ENCODE results near the gene LSM14A.
"Not testable (repeated sequence)": the region's sequence is repeated elsewhere in the genome, so short reads cannot be mapped to it uniquely, and the experiment has no call there.

The LSM14A gene

GRCh38 chr19:34171877-34172660 is at the start of gene LSM14A:
Gene LSM14A, plus strand, starts transcription at chr19:34172504. Its CDS starts 139 bp downstream, at chr19:34172643.
- DNase-seq (ENCODE audit: low read depth, low spot score): peak; percentile 46

DNA sequence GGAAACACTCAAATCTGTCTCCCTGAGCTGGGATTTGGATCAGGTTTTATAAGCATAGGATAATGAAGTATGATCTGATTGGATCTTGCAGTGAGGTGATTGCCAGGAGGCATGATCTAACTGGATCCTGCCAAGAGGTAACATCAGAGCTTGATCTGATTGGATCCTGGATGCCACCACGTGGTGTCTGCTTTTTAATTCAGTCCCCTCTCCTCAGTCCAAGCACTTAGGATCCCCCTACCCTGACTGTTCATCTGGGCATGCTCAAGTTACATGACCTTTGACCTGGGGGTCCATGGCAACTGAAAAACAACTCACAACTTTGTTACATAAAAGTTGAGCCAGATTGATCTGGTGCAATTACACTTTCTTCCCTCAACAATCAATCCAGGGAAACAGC is 47.5 kb upstream of the LSM14A start:
- no peak for DNase-seq (ENCODE audit: low read depth, low spot score)

GRCh38 chr19:34126966-34127365 is 45.3 kb upstream of the LSM14A start:
- DNase-seq (ENCODE audit: low read depth, low spot score): no peak

GRCh38 chr19:34127684-34128189 is 44.6 kb upstream of the LSM14A start:
- DNase-seq (ENCODE audit: low read depth, low spot score): no peak

DNA sequence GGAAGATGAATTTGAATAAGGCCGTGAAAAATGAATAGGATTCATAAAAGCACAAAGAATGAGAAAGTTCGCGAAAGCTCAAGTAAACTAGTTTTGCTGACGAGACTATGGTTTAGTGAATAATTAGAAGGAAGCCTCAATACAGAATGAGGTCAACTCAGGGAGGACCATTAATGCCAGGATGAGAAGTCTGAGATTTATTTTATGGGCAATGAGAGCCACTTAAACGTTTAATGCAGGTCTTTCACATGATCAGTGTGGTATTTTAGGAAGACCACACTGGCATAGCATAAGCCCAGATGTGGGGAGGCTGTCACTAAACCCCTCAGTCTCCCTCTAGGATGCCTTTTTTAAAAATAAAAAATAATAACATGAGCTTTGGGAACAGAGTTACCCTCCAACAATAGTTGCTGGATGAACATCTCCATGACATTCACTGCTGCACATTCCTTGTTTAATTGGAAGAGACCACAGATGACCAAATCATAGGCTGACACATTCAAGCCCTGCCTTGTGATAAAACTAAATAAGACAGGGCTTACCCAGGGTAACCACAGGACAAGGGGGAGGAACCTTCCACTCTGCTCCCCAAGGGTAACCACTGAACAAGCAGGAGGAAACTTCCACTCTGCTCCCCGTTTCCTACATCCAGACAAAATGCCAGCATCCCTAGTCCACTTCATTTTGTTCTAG is 43.6 kb upstream of the LSM14A start:
- no peak for DNase-seq (ENCODE audit: low read depth, low spot score)

- no peak for DNase-seq (ENCODE audit: low read depth, low spot score)
Measured at GRCh38 chr19:34131100-34131499, 41.2 kb upstream of the LSM14A start.

DNA sequence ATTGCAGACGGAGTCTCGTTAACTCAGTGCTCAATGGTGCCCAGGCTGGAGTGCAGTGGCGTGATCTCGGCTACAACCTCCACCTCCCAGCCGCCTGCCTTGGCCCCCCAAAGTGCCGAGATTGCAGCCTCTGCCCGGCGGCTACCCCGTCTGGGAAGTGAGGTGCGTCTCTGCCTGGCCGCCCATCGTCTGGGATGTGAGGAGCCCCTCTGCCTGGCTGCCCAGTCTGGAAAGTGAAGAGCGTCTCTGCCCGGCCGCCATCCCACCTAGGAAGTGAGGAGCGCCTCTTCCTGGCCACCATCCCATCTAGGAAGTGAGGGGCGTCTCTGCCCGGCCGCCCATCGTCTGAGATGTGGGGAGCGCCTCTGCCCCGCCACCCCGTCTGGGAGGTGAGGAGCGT is 40.2 kb upstream of the LSM14A start:
- not testable (repeated sequence) for DNase-seq (ENCODE audit: low read depth, low spot score)

DNA sequence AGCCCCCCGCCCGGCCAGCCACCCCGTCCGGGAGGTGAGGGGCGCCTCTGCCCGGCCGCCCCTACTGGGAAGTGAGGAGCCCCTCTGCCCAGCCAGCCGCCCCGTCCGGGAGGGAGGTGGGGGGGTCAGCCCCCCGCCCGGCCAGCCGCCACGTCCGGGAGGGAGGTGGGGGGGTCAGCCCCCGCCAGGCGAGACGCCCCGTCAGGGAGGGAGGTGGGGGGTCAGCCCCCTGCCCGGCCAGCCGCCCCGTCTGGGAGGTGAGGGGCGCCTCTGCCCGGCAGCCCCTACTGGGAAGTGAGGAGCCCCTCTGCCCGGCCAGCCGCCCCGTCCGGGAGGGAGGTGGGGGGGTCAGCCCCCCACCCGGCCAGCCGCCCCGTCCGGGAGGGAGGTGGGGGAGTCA is 39.6 kb upstream of the LSM14A start:
- not testable (repeated sequence) for DNase-seq (ENCODE audit: low read depth, low spot score)

DNA sequence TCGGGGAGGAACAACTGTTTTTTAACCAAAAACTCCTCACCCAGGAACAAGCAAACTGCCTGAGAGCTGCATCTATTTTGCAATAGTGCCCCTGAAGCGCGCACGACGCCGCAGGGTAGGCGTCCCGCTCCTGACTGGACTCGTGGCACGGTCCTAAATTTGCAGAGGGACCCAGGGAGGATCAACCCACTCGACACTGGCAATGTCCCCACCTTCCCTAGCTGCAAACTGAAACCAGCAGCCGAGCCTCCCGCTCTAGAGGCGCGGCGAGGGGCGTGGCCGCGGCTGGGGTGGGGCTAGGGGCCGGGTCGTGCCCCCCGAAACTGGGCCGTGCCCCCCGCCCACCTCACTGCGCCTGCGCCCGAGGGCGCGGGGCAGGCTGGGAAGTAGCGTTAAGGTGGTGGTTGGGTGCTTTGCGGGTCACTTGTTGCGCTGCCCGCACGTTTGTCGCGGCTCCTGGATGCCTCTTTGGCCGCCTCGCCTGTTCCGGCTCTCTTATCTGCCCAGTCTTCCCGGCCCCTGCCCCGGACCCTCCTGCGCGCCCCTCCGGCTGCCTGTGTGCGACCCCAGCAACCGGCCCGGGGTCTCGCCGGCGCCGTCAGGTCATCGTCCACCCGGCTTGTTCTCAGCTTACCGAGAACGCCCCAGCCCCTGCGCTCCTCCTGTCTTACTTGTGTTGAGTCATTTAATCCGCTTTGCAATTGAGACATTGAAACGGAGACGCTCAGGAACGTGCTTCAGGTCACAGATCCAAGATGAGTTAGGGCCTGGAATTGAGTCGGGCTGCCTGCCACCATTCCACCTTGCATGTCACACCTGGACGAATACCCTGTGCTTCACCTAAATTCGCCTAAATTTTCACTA is 37.9 kb upstream of the LSM14A start:
- DNase-seq (ENCODE audit: low read depth, low spot score): peak; percentile 8

- DNase-seq (ENCODE audit: low read depth, low spot score): no peak
Measured at GRCh38 chr19:34135054-34135800, 37.1 kb upstream of the LSM14A start.

DNA sequence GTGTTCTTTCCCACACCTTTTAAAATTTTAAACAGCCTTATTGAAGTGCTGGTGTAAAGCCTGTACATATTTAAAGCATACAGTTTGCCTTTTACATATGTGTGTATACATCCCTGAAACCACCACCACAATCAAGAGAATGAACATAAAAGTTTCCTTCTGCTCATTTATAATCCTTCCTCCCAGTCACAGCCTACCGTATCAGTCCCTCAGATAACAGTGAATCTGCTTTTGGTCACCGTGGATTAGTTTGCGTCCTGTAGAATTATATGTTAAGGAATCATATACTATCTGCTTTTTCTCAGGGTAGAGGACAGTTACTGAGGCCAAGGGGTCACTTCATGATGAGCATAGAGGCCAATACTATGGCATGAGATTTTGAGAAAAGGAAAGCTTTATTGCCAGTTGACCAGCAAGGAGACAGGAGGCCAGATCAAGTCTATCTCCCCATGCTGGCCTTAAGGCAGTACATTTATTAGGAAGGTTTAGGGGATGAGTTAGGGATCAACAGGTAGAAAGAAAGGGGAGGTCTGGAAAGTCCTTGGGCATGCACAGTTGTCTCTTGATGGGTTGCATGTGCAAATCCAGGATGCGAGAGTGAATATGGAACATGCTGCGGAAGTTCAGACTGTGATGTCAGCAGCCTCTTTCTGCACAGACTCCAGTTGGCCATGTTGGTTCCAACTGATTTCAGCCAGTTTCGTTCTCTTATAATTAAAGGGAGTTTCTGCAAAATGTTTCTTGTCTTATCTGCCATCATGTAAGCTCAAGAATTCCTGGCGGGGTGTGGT is 36.3 kb upstream of the LSM14A start:
- DNase-seq (ENCODE audit: low read depth, low spot score): no peak

GRCh38 chr19:34141025-34141424 is 31.3 kb upstream of the LSM14A start:
- DNase-seq (ENCODE audit: low read depth, low spot score): no peak

- no peak for DNase-seq (ENCODE audit: low read depth, low spot score)
Measured at GRCh38 chr19:34142440-34142839, 29.9 kb upstream of the LSM14A start.

GRCh38 chr19:34145741-34146202 is 26.5 kb upstream of the LSM14A start:
- DNase-seq (ENCODE audit: low read depth, low spot score): peak; percentile 12

DNA sequence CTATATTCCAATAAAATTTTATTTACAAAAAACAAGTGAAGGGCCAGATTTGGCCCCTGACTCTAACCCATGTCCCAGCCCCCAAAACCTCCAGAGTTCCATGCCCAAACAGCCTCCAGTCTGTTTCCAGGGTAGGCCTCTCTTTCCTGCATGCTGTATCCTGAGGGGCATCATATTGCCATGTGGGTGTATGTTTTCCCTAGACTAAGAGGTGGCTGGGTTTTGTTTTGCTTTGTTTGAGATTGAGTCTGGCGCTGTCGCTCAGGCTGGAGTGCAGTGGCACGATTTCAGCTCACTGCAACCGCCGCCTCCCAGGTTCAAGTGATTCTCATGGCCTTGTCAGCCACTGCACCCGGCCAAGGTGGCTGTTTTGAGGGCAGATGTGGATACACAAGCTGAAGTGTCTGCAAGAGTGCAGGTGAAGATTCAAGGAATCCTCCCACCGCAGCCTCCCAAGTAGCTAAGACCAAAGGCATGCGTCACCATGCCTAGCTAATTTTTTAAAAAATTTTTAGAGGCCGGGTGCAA is 23.6 kb upstream of the LSM14A start:
- DNase-seq (ENCODE audit: low read depth, low spot score): no peak

DNA sequence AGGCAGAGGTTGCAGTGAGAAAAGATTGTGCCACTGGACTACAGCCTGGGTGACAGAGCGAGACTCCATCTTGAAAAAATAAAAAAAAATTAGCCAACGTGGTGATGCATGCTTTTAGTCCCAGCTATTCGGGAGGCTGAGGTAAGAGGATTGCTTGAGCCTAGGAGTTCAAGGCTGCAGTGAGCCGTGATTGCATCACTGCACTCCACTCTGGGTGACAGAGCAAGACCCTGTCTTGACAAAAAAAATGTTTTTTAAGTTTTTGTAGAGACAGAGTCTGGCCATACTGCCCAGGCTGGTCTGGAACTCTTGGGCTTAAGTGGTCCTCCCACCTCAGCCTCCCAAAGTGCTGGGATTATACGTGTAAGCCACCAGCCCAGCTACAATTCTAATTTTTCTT is 22.4 kb upstream of the LSM14A start:
- no peak for DNase-seq (ENCODE audit: low read depth, low spot score)

DNA sequence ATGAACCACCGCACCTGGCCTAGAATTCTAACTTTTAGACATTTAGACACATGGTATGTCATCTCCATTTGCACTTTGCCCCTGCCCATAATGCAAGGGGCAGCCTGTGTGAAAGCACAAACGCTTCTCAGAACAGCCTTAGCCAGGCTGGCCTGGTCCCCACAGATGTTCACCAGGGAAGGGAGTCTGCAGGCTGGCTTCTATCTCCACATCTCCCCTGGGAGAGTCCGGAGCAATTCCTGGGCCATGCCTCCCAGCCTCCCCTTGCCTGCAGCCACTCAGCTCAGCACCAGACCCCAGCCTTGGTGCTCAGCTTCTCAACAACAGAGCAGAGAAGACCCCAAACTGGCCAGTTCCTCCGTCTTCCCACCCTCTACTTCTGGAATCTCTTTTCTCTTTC is 21.7 kb upstream of the LSM14A start:
- no peak for DNase-seq (ENCODE audit: low read depth, low spot score)

DNA sequence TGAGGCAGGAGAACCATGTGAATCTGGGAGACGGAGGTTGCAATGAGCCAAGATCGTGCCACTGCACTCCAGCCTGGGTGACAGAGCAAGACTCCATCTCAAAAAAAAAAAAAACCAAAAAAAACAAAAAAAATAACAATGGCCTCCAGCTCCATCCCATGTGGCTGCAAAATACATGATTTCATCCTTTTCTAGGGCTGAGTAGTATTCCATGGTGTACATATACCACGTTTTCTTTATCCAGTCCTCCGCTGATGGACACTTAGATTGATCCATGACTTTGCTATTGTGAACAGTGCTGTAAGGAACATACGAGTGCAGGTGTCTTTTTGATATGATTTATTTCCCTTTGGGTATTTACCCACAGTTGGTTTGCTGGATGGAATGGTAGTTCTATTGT is 20.9 kb upstream of the LSM14A start:
- DNase-seq (ENCODE audit: low read depth, low spot score): no peak

GRCh38 chr19:34154401-34154800 is 17.9 kb upstream of the LSM14A start:
- no peak for DNase-seq (ENCODE audit: low read depth, low spot score)

DNA sequence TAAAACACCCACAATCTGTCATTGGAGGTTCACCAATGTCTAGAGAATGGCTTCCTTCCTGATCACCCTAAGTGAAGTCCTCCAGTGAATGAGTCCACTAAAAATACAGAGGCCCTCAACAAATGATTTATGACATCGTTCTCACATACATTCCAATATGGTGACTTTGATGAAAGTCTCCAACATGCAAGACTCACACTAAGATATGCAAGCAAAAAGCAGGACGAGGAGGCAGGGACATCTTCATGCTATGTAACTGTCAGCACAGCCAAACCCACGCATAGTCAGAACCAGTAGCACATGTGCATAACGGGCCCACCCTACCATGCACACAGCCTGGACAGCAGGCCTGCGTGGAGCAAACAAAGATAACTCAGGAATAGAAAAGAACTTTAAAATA is 16.6 kb upstream of the LSM14A start:
- no peak for DNase-seq (ENCODE audit: low read depth, low spot score)

All from brain pericyte (primary cell).